Duodenal mucosa (tissue), 2 donors: ENCODE data around the gene GTF2F1.
"Not testable (repeated sequence)": the region's sequence is repeated elsewhere in the genome, so short reads cannot be mapped to it uniquely, and the experiment has no call there.

Source experiments
- H3K27ac ChIP-seq: one replicate; pipeline ENCODE4 v1.7.0; 2013; ENCODE audit warnings: low read depth, low read length
- H3K27me3 ChIP-seq, 2 donors: one replicate each; pipeline ENCODE4 v1.7.0; 2013; ENCODE audit warnings: low read length in 2 of 2, control low read depth in 1 of 2; ENCODE audit not compliant: insufficient read depth in 2 of 2, control insufficient read depth in 1 of 2
- H3K36me3 ChIP-seq, 2 donors: one replicate each; pipeline ENCODE4 v1.7.0; 2013; ENCODE audit warnings: low read length in 2 of 2, control low read depth in 1 of 2; ENCODE audit not compliant: insufficient read depth in 2 of 2, control insufficient read depth in 1 of 2
- H3K4me1 ChIP-seq, 2 donors: one replicate each; pipeline ENCODE4 v1.7.0; 2013; ENCODE audit warnings: low read length in 2 of 2, control low read depth in 1 of 2; ENCODE audit not compliant: insufficient read depth in 2 of 2, control insufficient read depth in 1 of 2
- H3K4me3 ChIP-seq, 2 donors: one replicate each; pipeline ENCODE4 v1.7.0; 2013; ENCODE audit warnings: low read length in 2 of 2, low read depth in 1 of 2
- H3K9ac ChIP-seq, 2 donors: one replicate each; pipeline ENCODE4 v1.7.0; 2013; ENCODE audit warnings: low read length in 2 of 2, low read depth in 1 of 2
- H3K9me3 ChIP-seq, 2 donors: one replicate each; pipeline ENCODE4 v1.7.0; 2013; ENCODE audit warnings: low read length in 2 of 2, control low read depth in 1 of 2; ENCODE audit not compliant: control insufficient read depth in 1 of 2

Gene GTF2F1

DNA sequence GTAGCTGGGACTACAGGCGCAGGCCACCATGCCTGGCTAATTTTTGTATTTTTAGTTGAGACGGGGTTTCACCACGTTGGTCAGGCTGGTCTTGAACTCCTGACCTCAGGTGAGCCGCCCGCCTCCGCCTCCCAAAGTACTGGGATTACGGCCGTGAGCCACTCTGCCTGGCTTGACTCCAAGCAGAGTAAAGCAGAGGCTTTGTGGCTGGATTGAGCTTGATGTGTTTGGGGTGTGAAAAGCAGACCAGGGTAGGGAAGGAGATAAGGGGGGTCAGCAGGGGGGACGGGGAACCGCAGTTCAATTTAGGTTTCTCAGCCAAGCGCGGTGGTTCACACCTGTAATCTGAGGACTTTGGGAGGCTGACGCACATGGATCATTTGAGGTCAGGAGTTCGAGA is 35.8 kb downstream of the GTF2F1 start:
- Histone ChIP-seq H3K4me1 (peaks cover 0 to under 1% of the 10 kb centered on the region in 2 donors), H3K27me3 (no peaks in the 10 kb centered on the region), H3K9ac (no peak overlapping the region), H3K36me3 (no peaks in the 10 kb centered on the region), H3K9me3 (no peaks in the 10 kb centered on the region), H3K4me3 (no peak overlapping the region), H3K27ac (no peak overlapping the region)

DNA sequence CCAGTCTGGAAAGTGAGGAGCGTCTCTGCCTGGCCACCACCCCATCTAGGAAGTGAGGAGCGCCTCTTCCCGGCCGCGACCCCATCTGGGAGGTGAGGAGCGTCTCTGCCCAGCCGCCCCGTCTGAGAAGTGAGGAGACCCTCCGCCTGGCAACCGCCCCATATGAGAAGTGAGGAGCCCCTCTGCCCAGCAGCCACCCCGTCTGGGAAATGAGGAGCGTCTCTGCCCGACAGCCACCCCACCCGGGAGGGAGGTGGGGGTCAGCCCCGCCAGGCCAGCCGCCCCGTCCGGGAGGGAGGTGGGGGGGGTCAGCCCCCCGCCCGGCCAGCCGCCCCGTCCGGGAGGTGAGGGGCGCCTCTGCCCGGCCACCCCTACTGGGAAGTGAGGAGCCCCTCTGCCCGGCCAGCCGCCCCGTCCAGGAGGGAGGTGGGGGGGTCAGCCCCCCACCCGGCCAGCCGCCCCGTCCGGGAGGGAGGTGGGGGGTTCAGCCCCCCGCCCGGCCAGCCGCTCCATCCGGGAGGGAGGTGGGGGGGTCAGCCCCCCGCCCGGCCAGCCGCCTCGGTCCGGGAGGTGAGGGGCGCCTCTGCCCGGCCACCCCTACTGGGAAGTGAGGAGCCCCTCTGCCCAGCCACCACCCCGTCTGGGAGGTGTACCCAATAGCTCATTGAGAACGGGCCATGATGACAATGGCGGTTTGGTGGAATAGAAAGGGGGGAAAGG is 37.5 kb downstream of the GTF2F1 start:
- not testable (repeated sequence) for H3K4me3 ChIP-seq, H3K4me1 ChIP-seq, H3K27ac ChIP-seq, H3K27me3 ChIP-seq, H3K9me3 ChIP-seq, H3K9ac ChIP-seq, H3K36me3 ChIP-seq

DNA sequence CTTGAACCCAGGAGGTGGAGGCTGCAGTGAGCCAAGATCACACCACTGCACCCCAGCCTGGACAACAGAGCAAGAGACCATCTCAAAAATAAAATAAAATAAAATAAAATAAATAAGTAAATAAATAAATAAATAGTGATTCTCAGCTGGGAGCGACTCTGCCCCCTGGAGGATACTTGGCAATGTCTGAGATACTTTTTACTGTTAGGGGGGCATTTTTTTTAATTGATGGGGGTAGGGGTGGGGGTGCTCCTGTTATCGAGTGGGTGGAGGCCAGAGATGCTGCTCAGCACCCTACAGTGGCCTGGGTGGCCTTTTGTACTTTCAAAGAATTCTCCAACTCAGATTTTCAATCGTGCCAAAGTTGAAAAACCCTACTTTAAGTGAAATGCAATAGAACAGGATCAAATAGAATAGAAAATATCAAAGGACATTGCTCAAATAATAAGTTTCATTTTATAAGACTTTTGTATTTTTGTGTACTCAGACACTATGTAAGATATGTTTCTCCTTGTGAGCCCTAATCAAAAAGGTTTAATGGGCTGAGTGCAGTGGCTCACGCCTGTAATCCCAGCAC is 38.8 kb downstream of the GTF2F1 start:
- Histone ChIP-seq H3K9me3 (no peaks in the 10 kb centered on the region), H3K36me3 (no peaks in the 10 kb centered on the region), H3K4me1 (no peaks in the 10 kb centered on the region), H3K27ac (no peak overlapping the region), H3K9ac (no peak overlapping the region), H3K27me3 (no peaks in the 10 kb centered on the region), H3K4me3 (no peak overlapping the region)

DNA sequence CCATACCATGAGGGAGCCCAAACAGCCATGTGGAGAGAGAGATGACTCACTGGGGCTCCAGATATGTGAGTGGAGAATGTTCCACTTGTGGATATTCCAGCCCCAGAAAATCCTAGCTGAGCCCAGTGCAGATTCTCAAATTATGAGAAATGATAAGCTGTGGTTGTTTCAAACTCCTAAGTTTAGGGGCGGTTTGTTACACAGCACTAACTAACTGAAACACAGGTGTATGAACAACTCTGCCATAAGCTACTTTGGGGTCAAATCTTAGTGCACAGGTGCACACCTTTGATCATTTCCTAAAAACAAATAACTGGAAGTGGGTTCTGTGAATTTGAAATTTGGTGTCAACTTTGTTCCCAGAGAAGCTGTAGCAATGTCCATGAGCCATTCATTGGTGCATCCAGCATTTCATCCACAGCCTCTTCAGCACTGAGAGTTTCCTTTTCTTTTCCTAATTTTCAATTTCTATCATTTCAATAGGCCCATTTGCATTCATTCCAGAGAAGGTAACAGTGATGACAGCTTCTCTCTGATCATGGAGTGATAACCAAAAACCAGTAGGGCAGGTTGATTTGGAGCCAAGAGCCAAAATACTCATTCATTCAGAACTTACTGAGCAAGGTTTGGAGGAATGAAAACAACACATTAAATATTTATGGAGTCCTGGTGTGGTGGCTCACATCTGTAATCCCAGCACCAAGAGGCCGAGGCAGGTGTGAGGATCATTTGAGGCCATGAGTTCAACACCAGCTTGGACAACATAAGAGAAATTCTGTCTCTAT is 40.4 kb downstream of the GTF2F1 start:
- no peak overlapping the region for H3K9ac ChIP-seq

DNA sequence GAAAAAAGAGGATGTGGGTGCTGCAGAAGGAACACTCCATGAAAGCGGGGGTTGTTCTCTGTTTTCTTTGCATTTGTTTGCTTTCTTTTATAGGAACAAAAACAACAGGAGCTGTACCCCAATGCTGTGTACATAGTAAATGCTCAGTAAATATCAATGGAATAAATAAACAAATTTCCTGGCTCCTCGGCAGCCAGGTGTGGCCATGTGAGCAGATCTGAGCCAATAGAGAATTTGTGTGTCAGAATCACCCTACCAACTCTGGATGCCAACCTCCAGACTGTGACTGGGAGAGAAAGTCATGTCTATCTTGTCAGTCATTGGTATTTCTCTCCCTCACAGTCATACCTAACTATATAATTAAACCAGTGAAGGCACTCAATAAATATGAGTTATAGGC is 42.3 kb downstream of the GTF2F1 start:
- Histone ChIP-seq H3K4me1 (no peaks in the 10 kb centered on the region), H3K27ac (no peak overlapping the region), H3K9me3 (no peaks in the 10 kb centered on the region), H3K27me3 (no peaks in the 10 kb centered on the region), H3K4me3 (no peak overlapping the region), H3K36me3 (no peaks in the 10 kb centered on the region), H3K9ac (no peak overlapping the region)

More for the DNA sequence above, 40.4 kb downstream of the GTF2F1 start:
- H3K4me1 ChIP-seq = no peaks in the 10 kb centered on the region
- H3K27ac ChIP-seq = no peak overlapping the region
- no peaks in the 10 kb centered on the region for H3K36me3 ChIP-seq
- H3K27me3 ChIP-seq = no peaks in the 10 kb centered on the region
- H3K4me3 ChIP-seq = no peak overlapping the region
- H3K9me3 ChIP-seq = no peaks in the 10 kb centered on the region

DNA sequence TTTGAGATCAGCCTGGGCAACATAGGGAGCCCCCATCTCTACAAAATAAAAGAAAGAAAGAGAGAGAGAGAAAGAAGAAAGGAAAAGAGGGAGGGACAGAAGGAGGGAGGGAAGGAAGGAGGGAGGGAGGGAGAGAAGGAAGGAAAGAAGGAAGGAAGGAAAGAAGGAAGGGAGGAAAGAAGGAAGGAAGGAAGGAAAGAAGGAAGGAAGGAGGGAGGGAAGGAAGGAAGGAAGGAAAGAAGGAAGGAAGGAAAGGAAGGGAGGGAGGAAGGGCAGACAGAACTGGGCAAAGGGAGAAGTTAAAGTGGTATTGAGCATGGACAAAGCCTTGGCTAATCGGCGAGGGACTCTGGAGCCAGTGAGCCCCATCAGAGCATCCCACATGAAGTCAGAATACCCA is 43.7 kb downstream of the GTF2F1 start:
- H3K27me3 ChIP-seq, H3K36me3 ChIP-seq, H3K9me3 ChIP-seq, H3K4me1 ChIP-seq, H3K27ac ChIP-seq, H3K4me3 ChIP-seq, H3K9ac ChIP-seq: not testable (repeated sequence)

DNA sequence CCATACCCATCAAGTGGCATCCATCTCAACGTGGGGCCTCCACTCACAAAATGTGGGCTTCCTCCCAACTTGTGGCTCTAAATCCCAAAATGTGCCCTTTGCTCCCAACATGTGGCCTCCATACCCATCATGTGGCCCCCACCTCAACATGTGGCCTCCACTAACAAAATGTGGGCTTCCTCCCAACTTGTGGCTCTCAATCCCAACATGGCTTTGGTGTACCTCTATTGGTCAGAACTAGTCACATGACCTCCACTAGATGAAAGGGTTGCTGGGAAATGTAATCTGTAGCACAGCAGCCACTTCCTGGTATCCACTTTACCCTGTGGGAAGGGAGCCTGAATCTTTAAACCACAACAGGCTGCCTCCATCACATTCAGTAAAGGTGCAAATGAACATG is 49.5 kb downstream of the GTF2F1 start:
- no peaks in the 10 kb centered on the region for H3K4me1 ChIP-seq
- no peak overlapping the region for H3K9ac ChIP-seq
- H3K36me3 ChIP-seq = no peaks in the 10 kb centered on the region
- no peak overlapping the region for H3K4me3 ChIP-seq
- no peaks in the 10 kb centered on the region for H3K27me3 ChIP-seq
- no peaks in the 10 kb centered on the region for H3K9me3 ChIP-seq
- H3K27ac ChIP-seq = no peak overlapping the region

DNA sequence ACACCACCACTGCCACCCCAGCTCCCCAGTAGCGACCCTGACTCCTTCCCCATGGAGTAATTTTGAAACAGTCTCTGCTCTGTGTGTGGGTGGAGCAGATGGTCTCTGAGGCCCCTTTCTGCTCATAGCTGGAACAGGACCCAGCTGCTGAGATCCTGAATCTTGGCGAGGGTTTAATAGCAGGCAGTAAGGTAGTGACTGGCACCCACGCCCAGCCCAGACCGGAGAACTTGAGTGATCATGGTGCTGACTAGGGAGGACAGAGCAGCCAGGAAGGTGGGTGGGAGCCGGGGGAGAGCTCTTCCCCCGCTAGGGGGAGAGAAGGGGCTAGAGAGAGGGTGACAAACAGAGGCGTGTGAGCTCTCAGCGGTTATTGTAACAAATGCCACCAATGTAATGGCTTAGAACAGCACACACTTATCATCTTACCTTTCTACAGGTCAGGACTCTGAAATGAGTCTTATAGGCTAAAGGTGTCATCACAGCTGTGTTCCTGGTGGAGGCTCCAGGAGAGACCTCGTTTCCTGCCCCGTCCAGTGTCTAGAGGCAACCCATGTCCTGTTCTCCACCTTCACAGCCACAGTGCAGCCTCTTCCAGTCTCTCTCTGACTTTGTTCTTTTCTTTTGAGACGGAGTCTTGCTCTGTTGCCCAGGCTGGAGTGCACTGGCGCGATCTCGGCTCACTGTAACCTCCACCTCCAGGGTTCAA is 52.3 kb downstream of the GTF2F1 start:
- Histone ChIP-seq H3K4me3 (no peak overlapping the region), H3K9me3 (no peaks in the 10 kb centered on the region), H3K27ac (no peak overlapping the region), H3K9ac (no peak overlapping the region), H3K36me3 (no peaks in the 10 kb centered on the region), H3K4me1 (no peaks in the 10 kb centered on the region), H3K27me3 (no peaks in the 10 kb centered on the region)

DNA sequence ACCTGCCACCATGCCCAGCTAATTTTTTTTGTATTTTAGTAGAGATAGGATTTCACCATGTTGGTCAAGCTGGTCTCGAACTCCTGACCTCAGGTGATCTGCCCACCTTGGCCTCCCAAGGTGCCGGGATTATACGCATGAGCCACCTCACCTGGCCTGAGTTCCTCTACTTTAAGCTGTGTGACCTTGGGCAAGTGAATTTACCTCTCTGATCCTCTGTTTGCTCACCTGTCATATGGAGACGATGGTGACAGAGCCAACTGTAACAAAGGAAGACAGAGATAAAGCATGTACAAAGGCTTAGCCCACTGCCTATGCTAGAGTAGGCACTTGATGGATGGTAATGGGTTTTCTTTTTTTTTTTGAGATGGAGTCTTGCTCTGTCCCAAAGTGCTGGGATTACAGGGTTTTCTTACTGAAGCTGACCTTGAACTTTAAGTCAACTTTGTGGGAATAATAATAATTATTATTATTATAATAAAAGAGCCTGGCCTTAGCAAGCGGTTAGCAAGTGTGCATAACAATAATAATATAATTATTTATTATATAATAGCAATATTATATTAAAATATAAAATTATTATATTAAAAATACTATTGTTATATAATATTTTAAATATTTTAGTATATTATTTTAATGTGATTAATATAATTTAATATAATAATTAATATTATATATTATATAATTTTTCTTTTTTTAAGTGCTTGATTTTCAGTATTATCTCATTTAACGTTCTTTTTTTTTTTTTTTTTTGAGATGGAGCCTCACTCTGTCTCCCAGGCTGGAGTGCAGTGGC is 58.3 kb downstream of the GTF2F1 start:
- Histone ChIP-seq H3K36me3 (no peaks in the 10 kb centered on the region), H3K4me3 (no peak overlapping the region), H3K9me3 (no peaks in the 10 kb centered on the region), H3K4me1 (no peaks in the 10 kb centered on the region), H3K9ac (no peak overlapping the region), H3K27me3 (no peaks in the 10 kb centered on the region), H3K27ac (no peak overlapping the region)
